GM19324 (cell line): ENCODE data around the gene MRS2.

ENCODE experiments used
- ATAC-seq: cut with Tn5 transposase; IDR thresholded peaks from one replicate; pipeline ENCODE4 v1.9.1; 2021; ENCODE audit warnings: mild to moderate bottlenecking, moderate library complexity; ENCODE audit not compliant: unreplicated experiment, low FRiP score

MRS2 gene

DNA sequence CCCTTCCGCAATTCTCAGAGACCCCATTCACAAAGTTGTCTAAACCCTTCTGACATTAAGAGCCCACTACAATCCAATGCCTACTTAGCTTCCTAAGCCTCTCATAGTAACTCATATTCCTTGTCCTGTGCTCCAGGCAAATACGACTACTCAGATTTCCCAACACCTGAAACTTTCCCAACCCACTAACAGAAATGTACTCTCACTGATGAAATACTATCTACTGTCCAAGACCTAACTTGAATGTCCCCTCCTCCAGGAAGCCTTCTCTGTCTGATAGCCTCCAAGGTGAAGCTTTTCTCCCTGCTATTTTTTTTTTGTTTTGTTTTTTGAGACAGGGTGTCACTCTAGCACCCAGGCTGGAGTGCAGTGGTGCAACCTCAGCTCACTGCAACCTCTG, 56.2 kb downstream of the MRS2 start:
- ATAC-seq: no peak

DNA sequence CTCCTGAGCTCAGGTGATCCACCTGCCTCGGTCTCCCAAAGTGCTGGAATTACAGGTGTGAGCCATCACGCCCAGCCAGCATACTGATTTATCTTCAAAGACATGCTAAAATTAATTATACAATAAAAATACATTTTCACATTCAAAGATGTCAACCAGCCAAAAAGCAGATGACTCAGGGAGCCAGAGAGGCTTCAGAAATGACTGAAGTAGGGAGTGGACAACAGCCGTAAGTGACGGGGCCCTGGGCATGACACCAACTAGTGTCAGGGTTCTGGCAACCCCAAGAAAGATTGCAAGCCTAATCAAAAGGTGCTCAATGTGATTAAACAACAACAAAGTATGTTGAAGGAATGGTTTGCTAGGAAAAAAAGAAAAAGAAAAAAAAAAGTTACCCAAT, 58.2 kb downstream of the MRS2 start:
- ATAC-seq: no peak

DNA sequence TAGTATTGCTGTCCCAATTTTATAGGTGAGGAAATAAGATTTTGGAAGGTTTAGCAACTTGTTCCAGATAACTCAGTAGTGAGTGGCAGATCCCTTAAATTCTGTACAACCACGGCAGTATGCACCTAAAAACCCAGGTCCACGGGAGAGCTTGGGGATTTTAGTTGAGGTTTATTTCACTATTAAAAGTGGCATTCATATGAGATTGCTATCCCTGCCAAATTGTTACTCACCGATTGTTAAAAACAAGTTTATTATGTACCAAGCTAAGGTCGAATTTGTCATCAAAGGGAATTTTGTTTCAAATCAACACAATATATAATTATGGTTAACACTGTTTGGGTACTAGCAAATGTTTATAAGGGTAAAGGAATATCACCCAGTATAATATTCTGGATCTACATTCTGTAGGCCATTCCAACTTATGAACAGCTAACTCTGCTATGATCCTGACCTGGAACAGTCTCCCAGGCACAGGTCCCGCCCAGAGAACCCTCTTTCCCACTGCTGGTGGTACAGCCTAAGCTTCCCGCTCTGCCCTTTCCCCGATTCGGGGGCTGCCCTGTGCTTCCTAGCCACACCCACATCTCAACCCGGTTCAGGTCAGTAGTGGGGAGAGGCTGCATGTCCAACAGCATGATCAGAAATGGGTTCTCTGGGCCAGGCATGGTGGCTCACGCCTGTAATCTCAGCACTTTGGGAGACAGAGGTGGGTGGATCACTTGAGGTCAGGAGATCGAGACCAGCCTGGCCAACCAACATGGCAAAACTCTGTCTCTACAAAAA, 61.7 kb downstream of the MRS2 start:
- ATAC-seq: no peak

DNA sequence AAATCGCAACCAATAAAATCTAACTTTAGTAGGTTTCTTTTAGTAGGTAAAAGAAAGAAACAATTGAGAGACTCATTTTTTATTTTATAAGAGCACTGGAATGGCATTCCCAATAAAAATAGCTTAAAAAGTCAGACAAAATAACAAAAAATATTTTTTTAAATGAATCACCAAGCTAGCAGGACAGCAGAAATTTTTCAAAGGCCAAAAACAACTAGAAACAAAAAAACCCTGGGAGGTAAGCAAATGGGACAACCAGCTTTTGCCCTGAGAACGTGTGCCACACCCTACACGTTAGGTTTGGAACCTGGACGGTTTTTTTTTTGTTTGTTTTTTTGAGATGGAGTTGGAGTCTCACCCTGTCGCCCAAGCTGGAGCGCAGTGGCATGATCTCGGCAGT, 67.1 kb downstream of the MRS2 start:
- no peak for ATAC-seq

DNA sequence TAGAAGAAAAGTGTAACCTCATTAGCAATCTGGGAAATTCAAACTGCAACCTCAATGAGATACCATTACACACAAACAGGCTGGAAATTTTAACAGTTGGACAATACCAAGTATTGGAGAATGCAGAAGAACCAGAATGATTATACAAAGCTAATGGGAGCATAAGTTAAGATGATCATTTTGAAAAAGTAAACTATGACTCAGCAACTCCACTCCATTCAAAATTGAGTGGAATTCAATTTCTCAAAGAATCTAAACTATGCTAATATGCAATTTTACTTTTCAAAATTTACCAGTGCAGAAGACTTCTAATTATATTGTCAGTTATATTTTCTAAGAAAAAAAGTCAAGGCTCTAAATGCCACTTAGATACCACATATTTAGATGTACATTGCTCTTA, 69.4 kb downstream of the MRS2 start:
- no peak for ATAC-seq
